CD4-positive, CD25-positive, alpha-beta regulatory T cell (primary cell): ENCODE data around the gene PPIC. TPM values are rescaled to one million over a fixed set of nuclear protein-coding genes. Genes with fewer than 3 reads are reported as not detected.
"Not testable (repeated sequence)": the region's sequence is repeated elsewhere in the genome, so short reads cannot be mapped to it uniquely, and the experiment has no call there.

Experiments used
- ATAC-seq, 2 donors: fragments of 150-1000 bp; cut with Tn5 transposase; one replicate each; pipeline ENCODE4 v1.10.0; 2021; ENCODE audit warnings: low read depth in 2 of 2, moderate number of reproducible peaks in 2 of 2, moderate library complexity in 1 of 2
- DNase-seq, 3 donors: peaks; one replicate each; pipeline versions ENCODE4 v3.0.0 to v3.0.0-alpha.2; 2012 to 2022; ENCODE audit warnings: mixed read lengths in 1 of 3
- H3K27ac ChIP-seq: one replicate; pipeline ENCODE4 v1.7.0; 2013; ENCODE audit warnings: mild to moderate bottlenecking, low read length; ENCODE audit not compliant: insufficient read depth, poor library complexity, severe bottlenecking
- H3K27me3 ChIP-seq: one replicate; pipeline ENCODE4 v1.7.0; 2013; ENCODE audit warnings: low read length; ENCODE audit not compliant: control insufficient read depth, insufficient read depth
- H3K36me3 ChIP-seq: one replicate; pipeline ENCODE4 v1.7.0; 2013; ENCODE audit warnings: mild to moderate bottlenecking, low read length, moderate library complexity; ENCODE audit not compliant: control insufficient read depth, insufficient read depth
- H3K4me1 ChIP-seq: 2 replicates; pipeline ENCODE4 v1.7.0; 2013; ENCODE audit warnings: mild to moderate bottlenecking, low read length; ENCODE audit not compliant: insufficient read depth, control insufficient read depth, poor library complexity, severe bottlenecking
- H3K4me3 ChIP-seq: one replicate; pipeline ENCODE4 v1.7.0; 2013; ENCODE audit warnings: low read depth, mild to moderate bottlenecking, low read length, moderate library complexity
- H3K9me3 ChIP-seq, 2 experiments: 1 replicate in 1 of 2; 2 replicates in 1 of 2; pipeline ENCODE4 v1.7.0; 2013; ENCODE audit warnings: low read length in 2 of 2, mild to moderate bottlenecking in 1 of 2, moderate library complexity in 1 of 2; ENCODE audit not compliant: control insufficient read depth in 2 of 2
- H3K27ac Mint-ChIP-seq, 3 donors: one replicate each; pipeline ENCODE4 v1.8.0; 2020 to 2022; ENCODE audit warnings: mild to moderate bottlenecking in 3 of 3, mixed read lengths in 3 of 3, moderate library complexity in 2 of 3
- H3K27me3 Mint-ChIP-seq: one replicate; pipeline ENCODE4 v1.8.0; 2022; ENCODE audit warnings: mild to moderate bottlenecking, mixed read lengths
- H3K36me3 Mint-ChIP-seq: one replicate; pipeline ENCODE4 v1.8.0; 2020; ENCODE audit warnings: mixed read lengths
- H3K4me1 Mint-ChIP-seq, 4 donors: one replicate each; pipeline ENCODE4 v1.8.0; 2020 to 2022; ENCODE audit warnings: mixed read lengths in 4 of 4, mild to moderate bottlenecking in 1 of 4
- H3K4me3 Mint-ChIP-seq, 4 donors: one replicate each; pipeline ENCODE4 v1.8.0; 2020 to 2022; ENCODE audit warnings: mild to moderate bottlenecking in 4 of 4, mixed read lengths in 4 of 4, moderate library complexity in 3 of 4
- H3K9me3 Mint-ChIP-seq, 7 donors: one replicate each; pipeline ENCODE4 v1.8.0; 2020 to 2022; ENCODE audit warnings: mixed read lengths in 7 of 7, mild to moderate bottlenecking in 3 of 7, moderate library complexity in 2 of 7
- polyA plus RNA-seq, 4 donors: library from polyadenylated mRNA; unstranded; fragments of 300-500 nt; fragmentation: Illumina TruSeq; gene quantifications; one replicate each; pipeline ENCODE4 v1.2.3, GENCODE V29; 2021
- total RNA-seq: library from RNA; stranded (reverse); gene quantifications from one replicate; pipeline ENCODE4 v1.2.3, GENCODE V29; 2022

PPIC gene
- total and polyA plus RNA-seq, 5 donors from 2014 or later, result not detected

DNA sequence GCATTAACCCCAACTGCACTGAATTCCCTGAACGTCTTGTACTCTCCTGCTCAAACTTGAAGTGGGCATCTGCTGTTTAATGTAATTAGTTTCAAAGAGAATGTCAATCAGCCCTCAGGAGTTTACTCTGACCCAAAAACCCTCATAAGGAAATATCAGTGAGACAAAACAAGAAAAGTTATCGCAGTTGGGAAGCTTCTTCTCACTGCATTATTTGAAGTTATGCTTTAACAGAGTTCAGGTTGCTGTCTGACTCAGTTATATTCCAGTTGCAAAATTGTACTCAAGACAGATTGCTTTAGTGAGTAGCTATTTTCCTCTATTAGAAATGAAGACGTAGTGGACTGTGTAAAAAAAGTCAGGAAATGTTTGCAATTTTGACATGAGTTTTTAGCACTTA, 52.1 kb downstream of the PPIC start:
- no peak overlapping the region for H3K4me3 Mint-ChIP-seq
- Histone ChIP-seq H3K4me1 (no peaks in the 10 kb centered on the region), H3K4me3 (no peak overlapping the region), H3K27ac (no peak overlapping the region), H3K9me3 (no peaks in the 10 kb centered on the region), H3K36me3 (no peaks in the 10 kb centered on the region), H3K27me3 (no peaks in the 10 kb centered on the region)
- peaks cover 0 to 1% (median 0%) of the 10 kb centered on the region in 7 donors for H3K9me3 Mint-ChIP-seq
- no peaks in the 10 kb centered on the region for H3K27me3 Mint-ChIP-seq
- H3K27ac Mint-ChIP-seq, result no peak overlapping the region
- DNase-seq (no peak), ATAC-seq (no peak)
- H3K4me1 Mint-ChIP-seq, result no peaks in the 10 kb centered on the region
- H3K36me3 Mint-ChIP-seq, result peaks cover 3% of the 10 kb centered on the region

DNA sequence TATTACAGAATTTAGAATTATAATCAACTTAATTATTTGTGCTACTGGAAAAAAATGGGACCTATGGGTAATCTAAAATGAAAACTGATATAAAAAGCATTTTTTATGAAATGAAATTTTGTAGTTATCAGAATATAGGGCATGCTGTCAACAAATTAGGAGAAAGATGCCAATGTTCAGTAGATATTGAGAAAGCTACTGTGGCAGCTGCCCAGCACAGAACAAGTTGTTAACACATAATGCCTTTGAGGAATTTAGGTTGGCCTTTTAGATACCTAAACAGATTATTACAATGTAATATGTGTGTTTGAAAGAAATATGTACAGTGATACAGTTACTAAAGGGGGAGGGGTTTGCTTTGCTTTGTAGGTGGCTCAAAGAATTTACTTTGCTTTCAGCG, 54.1 kb downstream of the PPIC start:
- Mint-ChIP-seq H3K4me3 (no peak overlapping the region), H3K9me3 (peaks cover 0 to under 1% (median 0%) of the 10 kb centered on the region in 7 donors), H3K27ac (no peak overlapping the region), H3K36me3 (peaks cover 3% of the 10 kb centered on the region), H3K4me1 (no peaks in the 10 kb centered on the region), H3K27me3 (no peaks in the 10 kb centered on the region)
- Histone ChIP-seq H3K36me3 (no peaks in the 10 kb centered on the region), H3K4me3 (no peak overlapping the region), H3K27ac (no peak overlapping the region), H3K9me3 (no peaks in the 10 kb centered on the region), H3K27me3 (no peaks in the 10 kb centered on the region), H3K4me1 (no peaks in the 10 kb centered on the region)
- ATAC-seq (no peak), DNase-seq (no peak)

DNA sequence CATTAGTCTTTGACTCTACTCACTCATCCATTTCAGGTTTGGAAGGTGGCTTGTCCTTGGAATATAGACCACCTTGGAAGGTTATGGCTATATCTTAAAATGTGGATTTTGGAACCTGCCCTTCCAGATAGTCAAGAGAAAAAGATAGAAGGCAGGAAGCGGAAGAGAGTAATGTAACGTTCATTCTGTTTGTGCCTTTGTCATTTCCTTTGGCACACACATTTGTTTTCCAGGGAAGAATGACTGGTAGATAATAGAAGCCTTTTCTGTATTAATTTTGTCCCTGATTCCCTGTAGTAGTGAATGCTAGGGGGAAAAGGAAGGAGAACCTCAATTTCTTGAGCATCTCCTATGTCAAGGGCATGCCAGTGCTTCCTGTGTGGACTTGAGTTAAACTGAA, 54.7 kb downstream of the PPIC start:
- H3K4me1 ChIP-seq, result no peaks in the 10 kb centered on the region
- Mint-ChIP-seq H3K36me3 (peaks cover 1% of the 10 kb centered on the region), H3K9me3 (no peaks in the 10 kb centered on the region), H3K27ac (no peak overlapping the region), H3K4me3 (no peak overlapping the region), H3K27me3 (no peaks in the 10 kb centered on the region), H3K4me1 (no peaks in the 10 kb centered on the region)
- DNase-seq (no peak), ATAC-seq (no peak)
- no peak overlapping the region for H3K27ac ChIP-seq
- H3K9me3 ChIP-seq, result no peaks in the 10 kb centered on the region
- no peak overlapping the region for H3K4me3 ChIP-seq
- no peaks in the 10 kb centered on the region for H3K36me3 ChIP-seq
- no peaks in the 10 kb centered on the region for H3K27me3 ChIP-seq

DNA sequence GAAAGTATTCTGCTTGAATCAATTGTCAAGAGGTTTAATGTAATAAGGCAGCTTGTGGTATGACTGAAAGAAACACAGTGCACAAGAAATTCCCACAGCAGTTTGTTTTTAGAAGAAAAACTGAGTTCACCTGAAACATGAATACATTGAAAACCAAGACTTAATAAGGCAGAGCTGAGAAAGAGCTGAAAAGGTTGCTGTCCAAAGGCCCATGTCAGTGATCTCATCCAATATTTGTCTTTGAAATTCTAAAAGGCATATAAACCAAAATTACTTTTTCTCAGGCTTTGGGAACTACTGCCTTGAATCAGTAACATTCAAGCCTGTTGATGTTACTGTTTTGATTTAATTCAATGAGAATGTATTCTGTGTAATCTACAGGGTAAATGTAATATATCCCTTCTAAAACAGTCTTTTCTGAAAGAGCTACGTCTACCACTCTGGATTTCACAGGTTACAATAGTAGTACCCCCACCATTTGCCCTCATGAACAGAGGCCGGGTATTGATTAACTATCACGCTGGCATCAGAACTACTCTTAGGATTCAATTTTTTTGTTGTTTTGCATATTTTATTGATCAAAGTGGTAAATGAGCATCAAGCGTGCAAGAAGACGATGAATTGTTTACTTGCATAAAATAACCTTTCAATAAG, 57.8 kb downstream of the PPIC start:
- Mint-ChIP-seq H3K36me3 (no peaks in the 10 kb centered on the region), H3K4me1 (peaks cover 0 to 2% (median 0%) of the 10 kb centered on the region in 4 donors), H3K9me3 (no peaks in the 10 kb centered on the region), H3K27ac (no peak overlapping the region), H3K4me3 (no peak overlapping the region), H3K27me3 (no peaks in the 10 kb centered on the region)
- DNase-seq (no peak), ATAC-seq (no peak)
- Histone ChIP-seq H3K9me3 (no peaks in the 10 kb centered on the region), H3K27ac (no peak overlapping the region), H3K4me1 (no peaks in the 10 kb centered on the region), H3K27me3 (no peaks in the 10 kb centered on the region), H3K4me3 (no peak overlapping the region), H3K36me3 (no peaks in the 10 kb centered on the region)

DNA sequence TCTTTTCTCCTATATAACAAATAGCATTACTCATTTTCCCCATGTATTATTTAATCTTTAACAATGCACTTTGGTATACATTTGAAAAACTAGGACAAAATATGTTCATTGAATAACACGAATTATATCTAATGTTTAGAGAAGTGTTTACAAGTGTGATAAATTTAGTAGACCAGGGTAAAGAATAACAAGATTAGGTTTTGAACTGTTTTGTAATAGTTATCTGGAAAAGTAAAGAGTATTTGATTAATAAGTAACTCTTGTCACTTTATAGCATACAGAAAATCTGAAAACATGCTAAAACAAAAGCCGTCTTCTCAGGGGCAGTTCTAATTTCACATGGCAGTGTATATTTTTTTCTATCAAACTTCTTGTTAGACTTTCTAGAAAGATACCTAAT, 58.5 kb downstream of the PPIC start:
- Mint-ChIP-seq H3K36me3 (no peaks in the 10 kb centered on the region), H3K4me1 (peaks cover 0 to 2% (median 0%) of the 10 kb centered on the region in 4 donors), H3K9me3 (no peaks in the 10 kb centered on the region), H3K4me3 (no peak overlapping the region), H3K27me3 (no peaks in the 10 kb centered on the region), H3K27ac (no peak overlapping the region)
- H3K4me3 ChIP-seq, result no peak overlapping the region
- no peak overlapping the region for H3K27ac ChIP-seq
- H3K4me1 ChIP-seq, result no peaks in the 10 kb centered on the region
- no peaks in the 10 kb centered on the region for H3K36me3 ChIP-seq
- ATAC-seq, result no peak
- no peaks in the 10 kb centered on the region for H3K9me3 ChIP-seq
- H3K27me3 ChIP-seq, result no peaks in the 10 kb centered on the region
- no peak for DNase-seq

DNA sequence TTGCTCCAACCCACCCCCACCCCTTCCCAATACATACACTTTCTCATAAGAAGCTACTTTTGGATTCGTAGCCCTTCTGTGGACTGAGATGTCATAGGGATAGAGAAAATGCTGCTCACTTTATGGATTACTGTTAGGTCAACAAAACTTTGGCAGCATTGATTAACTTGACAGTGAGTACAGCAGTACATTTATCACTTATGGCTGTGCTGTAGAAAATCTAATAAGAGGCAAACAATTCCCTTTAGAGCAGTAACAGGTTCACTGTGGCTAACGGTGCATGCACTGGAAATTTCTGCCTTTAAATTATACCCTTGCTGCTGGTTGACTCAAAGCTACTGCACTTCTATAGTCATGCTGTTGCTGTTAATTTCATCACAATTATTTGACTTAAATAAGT, 59.2 kb downstream of the PPIC start:
- no peaks in the 10 kb centered on the region for H3K36me3 Mint-ChIP-seq
- no peaks in the 10 kb centered on the region for H3K27me3 ChIP-seq
- no peak for ATAC-seq
- no peak overlapping the region for H3K27ac Mint-ChIP-seq
- no peak overlapping the region for H3K4me3 ChIP-seq
- no peaks in the 10 kb centered on the region for H3K4me1 ChIP-seq
- no peaks in the 10 kb centered on the region for H3K27me3 Mint-ChIP-seq
- no peaks in the 10 kb centered on the region for H3K36me3 ChIP-seq
- no peaks in the 10 kb centered on the region for H3K9me3 ChIP-seq
- no peak for DNase-seq
- peaks cover 0 to 2% (median 0%) of the 10 kb centered on the region in 4 donors for H3K4me1 Mint-ChIP-seq
- H3K9me3 Mint-ChIP-seq, result no peaks in the 10 kb centered on the region
- H3K27ac ChIP-seq, result no peak overlapping the region
- no peak overlapping the region for H3K4me3 Mint-ChIP-seq

DNA sequence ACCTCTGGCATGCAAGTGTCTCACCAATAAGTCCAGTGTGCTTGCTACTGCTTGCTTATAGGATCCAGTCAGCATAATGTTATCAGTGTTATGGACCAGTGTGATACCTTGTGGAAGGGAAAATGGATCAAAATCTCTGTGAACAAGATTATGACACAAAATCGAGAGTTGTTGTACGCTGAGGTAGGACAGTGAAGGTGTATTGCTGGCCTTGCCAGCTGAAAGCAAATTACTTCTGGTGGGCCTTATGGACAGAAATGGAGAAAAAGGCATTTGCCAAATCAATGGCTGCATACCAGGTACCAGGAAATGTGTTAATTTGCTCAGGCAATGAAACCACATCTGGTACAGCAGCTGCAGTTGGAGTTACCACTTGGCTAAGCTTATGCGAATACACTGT, 62.3 kb downstream of the PPIC start:
- H3K4me1 Mint-ChIP-seq, H3K27ac Mint-ChIP-seq, H3K9me3 Mint-ChIP-seq: not testable (repeated sequence)

DNA sequence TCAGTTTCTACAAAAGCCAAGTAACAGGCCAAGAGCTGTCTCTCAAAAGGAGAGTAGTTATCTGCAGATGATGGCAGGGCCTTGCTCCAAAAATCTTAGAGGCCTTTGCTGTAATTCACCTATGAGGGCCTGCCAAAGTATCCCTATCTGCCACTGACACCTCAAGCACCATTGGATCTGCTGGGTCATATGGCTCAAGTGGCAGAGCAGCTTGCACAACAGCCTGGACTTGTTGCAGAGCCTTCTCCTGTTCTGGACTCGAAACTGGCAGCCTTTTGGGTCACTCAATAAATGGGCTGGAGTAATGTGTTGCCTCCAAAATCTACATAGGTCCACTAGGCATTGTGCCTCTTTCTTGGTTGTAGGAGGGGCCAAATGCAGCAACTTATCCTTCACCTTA, 62.8 kb downstream of the PPIC start:
- not testable (repeated sequence) for H3K27ac Mint-ChIP-seq, H3K4me3 ChIP-seq, H3K9me3 Mint-ChIP-seq, H3K4me1 Mint-ChIP-seq, H3K9me3 ChIP-seq, DNase-seq, H3K36me3 Mint-ChIP-seq, H3K4me1 ChIP-seq, H3K4me3 Mint-ChIP-seq, H3K27me3 ChIP-seq, H3K27ac ChIP-seq, ATAC-seq, H3K27me3 Mint-ChIP-seq, H3K36me3 ChIP-seq

More for the DNA sequence above, 62.3 kb downstream of the PPIC start:
- not testable (repeated sequence) for H3K27me3 ChIP-seq, H3K27me3 Mint-ChIP-seq, H3K36me3 ChIP-seq, H3K9me3 ChIP-seq, H3K27ac ChIP-seq, H3K36me3 Mint-ChIP-seq, H3K4me1 ChIP-seq, ATAC-seq, H3K4me3 Mint-ChIP-seq, H3K4me3 ChIP-seq, DNase-seq
